ENCODE results near the gene EPS15. TPM values are rescaled to one million over a fixed set of nuclear protein-coding genes. Genes with fewer than 3 reads are reported as not detected.

The EPS15 gene
- total and polyA plus RNA-seq, 9 of the 15 experiments (the other 6 are each of a cell fraction or from before 2014, with no cell fraction given): 23.1 to 69.0 (median 41.7) TPM

DNA sequence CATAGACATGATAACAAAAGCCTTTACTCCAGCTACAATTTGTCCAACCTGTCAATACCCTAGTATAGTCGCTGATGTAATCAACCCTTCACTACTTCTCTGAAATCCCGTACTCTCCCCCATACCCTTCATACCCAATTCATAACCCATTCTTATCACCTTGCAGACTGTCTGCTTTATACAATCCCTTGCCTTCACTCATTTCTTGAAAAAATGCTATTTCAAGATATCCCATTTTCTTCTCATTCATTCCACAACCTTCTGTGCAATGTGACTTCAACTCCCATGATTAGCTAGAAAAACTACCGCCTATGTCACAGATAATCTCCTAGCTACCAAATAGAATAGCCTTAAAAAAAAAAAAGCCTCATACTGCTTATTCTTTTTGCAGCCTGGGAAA is 49.5 kb downstream of the EPS15 start (continued):
- TF ChIP-seq FOXM1 (IDR thresholded peaks at IDR 0.05; ENCODE audit: low read depth): no peak
- no peak for TF ChIP-seq FOXM1 (CRISPR knock-in tag; IDR thresholded peaks at IDR 0.05; ENCODE audit: low read depth)
- no peak for TF ChIP-seq TAF1 (IDR thresholded peaks at IDR 0.05; ENCODE audit: control insufficient read depth, extremely low read depth, insufficient read depth, low read length, severe bottlenecking)
- TF ChIP-seq ZNF23 (CRISPR knock-in tag; IDR thresholded peaks at IDR 0.05): no peak
- TF ChIP-seq ZBTB8A (IDR thresholded peaks at IDR 0.05; ENCODE audit: partially characterized antibody): no peak
- TF ChIP-seq SMARCE1 (IDR thresholded peaks at IDR 0.05): peak; percentile 56; the same call in 1 of the 2 replicates
- TF ChIP-seq EP400 (IDR thresholded peaks at IDR 0.05): peak; percentile 45; the same call in 1 of the 2 replicates
- no peak for TF ChIP-seq CHD2 (IDR thresholded peaks at IDR 0.05; ENCODE audit: low read depth, low read length)
- no peak for TF ChIP-seq BDP1 (IDR thresholded peaks at IDR 0.05; ENCODE audit: insufficient read depth, insufficient read length)
- no peak for TF ChIP-seq GABPB1 (CRISPR knock-in tag; IDR thresholded peaks at IDR 0.05)
- TF ChIP-seq ZNF75A (CRISPR knock-in tag; IDR thresholded peaks at IDR 0.05): no peak
- no peak for TF ChIP-seq BCL6 (CRISPR knock-in tag; IDR thresholded peaks at IDR 0.05)
- no peak for TF ChIP-seq BHLHE40 (IDR thresholded peaks at IDR 0.05; ENCODE audit: low read length)
- no peak for TF ChIP-seq HSF4 (CRISPR knock-in tag; IDR thresholded peaks at IDR 0.05; ENCODE audit: borderline replicate concordance)

DNA sequence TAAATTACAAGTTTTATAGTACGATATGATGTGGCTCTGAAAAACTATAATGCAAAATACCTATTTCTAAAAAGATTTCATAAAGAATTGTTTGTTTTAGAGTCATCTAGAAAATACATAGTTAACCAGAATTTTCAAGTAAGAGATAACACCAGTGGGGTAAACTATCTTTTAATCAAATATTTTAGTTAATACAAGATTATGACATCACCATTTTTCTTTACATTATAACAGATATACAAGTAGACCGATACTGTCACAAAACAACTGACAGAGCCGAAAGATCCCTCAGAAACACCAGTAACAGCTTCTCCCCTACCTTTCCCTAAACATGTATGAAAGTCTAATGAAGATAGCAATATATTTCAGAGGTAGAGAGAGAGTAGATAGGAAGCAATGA is 54.2 kb downstream of the EPS15 start:
- FAIRE-seq (no peak), ATAC-seq (no peak), DNase-seq (ENCODE audit: extremely low read depth in 1 of 4, low spot score in 3 of 4) (no peak)
- H3K4me1 ChIP-seq (replicated peaks in 1 of 2; ENCODE audit: control insufficient read depth in 2 of 2, insufficient read depth in 2 of 2, low read length in 2 of 2): peaks cover 0 to 8% of the 10 kb centered on the region in 2 experiments; a peak in 3 of 5 replicates
- intact Hi-C loops (cut with micrococcal nuclease): loop anchor here (5.0 kb wide), 1 partner anchor 52 kb away; the partner anchor contains the start of gene EPS15
- in situ Hi-C loops (cut with MboI): no loop called here
- H3K27ac ChIP-seq (ENCODE audit: extremely low read depth, low read depth, low read length): no peak overlapping the region
- no peak overlapping the region for H3K9ac ChIP-seq (ENCODE audit: insufficient read depth in 1 of 2, low read depth in 2 of 2, low read length in 2 of 2)
- ChIA-PET POLR2A (interaction anchor here (0.7 to 1.4 kb wide), 2 partner anchors 133 to 504 kb away, joined by 3 read pairs; no protein-coding TSS in a partner anchor), CTCF (ENCODE audit: low intra/inter-chr PET ratio) (no interaction called here)
- H3K9me3 ChIP-seq (replicated peaks; ENCODE audit: control insufficient read depth, insufficient read depth, low read depth, low read length): no peaks in the 10 kb centered on the region
- TF ChIP-seq, protein P1, sequence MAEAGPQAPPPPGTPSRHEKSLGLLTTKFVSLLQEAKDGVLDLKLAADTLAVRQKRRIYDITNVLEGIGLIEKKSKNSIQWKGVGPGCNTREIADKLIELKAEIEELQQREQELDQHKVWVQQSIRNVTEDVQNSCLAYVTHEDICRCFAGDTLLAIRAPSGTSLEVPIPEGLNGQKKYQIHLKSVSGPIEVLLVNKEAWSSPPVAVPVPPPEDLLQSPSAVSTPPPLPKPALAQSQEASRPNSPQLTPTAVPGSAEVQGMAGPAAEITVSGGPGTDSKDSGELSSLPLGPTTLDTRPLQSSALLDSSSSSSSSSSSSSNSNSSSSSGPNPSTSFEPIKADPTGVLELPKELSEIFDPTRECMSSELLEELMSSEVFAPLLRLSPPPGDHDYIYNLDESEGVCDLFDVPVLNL (CRISPR knock-in tag; IDR thresholded peaks at IDR 0.05; ENCODE audit: low read depth): no peak
- no peak for TF ChIP-seq KLF6 (CRISPR knock-in tag; IDR thresholded peaks at IDR 0.05; ENCODE audit: borderline replicate concordance)
- peak; percentile 41; the same call in 1 of the 2 replicates for TF ChIP-seq ATF7 (IDR thresholded peaks at IDR 0.05)
- TF ChIP-seq, protein P2, sequence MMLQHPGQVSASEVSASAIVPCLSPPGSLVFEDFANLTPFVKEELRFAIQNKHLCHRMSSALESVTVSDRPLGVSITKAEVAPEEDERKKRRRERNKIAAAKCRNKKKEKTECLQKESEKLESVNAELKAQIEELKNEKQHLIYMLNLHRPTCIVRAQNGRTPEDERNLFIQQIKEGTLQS (IDR thresholded peaks at IDR 0.05): peak; percentile 60; the same call in 1 of the 2 replicates
- TF ChIP-seq, protein P2 (CRISPR knock-in tag; conservative IDR thresholded peaks at IDR 0.05): no peak
- TF ChIP-seq ZFPM2 (CRISPR knock-in tag; IDR thresholded peaks at IDR 0.05): no peak
- H3K36me3 ChIP-seq (ENCODE audit: control insufficient read depth, insufficient read depth, low read length): peaks cover 44% of the 10 kb centered on the region; the same call in 2 of the 3 replicates
- H2AFZ ChIP-seq (ENCODE audit: low read depth, low read length): no peak overlapping the region
- H3K27me3 ChIP-seq (ENCODE audit: control insufficient read depth in 2 of 2, insufficient read depth in 2 of 2, low read length in 2 of 2): no peaks in the 10 kb centered on the region
- no peaks in the 10 kb centered on the region for H4K20me1 ChIP-seq (replicated peaks; ENCODE audit: control insufficient read depth, insufficient read depth, low read length)
- H3K79me2 ChIP-seq (ENCODE audit: control insufficient read depth, insufficient read depth, low read length): no peaks in the 10 kb centered on the region
- H3K4me2 ChIP-seq (ENCODE audit: insufficient read depth, low read length): no peak overlapping the region
- no peak overlapping the region for H3K4me3 ChIP-seq
- 98% methylated on average over 3 of the region's 3 CpGs for WGBS (ENCODE audit: insufficient coverage, low coverage, missing lambda C conversion rate)
- H3K9me1 ChIP-seq (ENCODE audit: control insufficient read depth, insufficient read depth, low read length): no peaks in the 10 kb centered on the region
- no TSS peak for BruUV-seq (replicated peaks)

All from K562 (cell line).